GM15510 (cell line): ENCODE measurements around the gene CTSA.
A peak's percentile ranks its signal among the peaks of the same experiment; 100 is the strongest.

Experiments used
- POLR2A ChIP-seq: IDR thresholded peaks from 3 replicates; pipeline ENCODE4 v1.6.1; 2011; ENCODE audit warnings: borderline replicate concordance; ENCODE audit not compliant: insufficient read length; ENCODE audit errors: extremely low read depth

CTSA gene

GRCh38 chr20:45859916-45860315 lies 31.2 kb upstream of the CTSA start:
- no peak for TF ChIP-seq POLR2A

- TF ChIP-seq POLR2A, result no peak
These were observed 30.4 kb upstream of the CTSA start for GRCh38 chr20:45860560-45861220.

GRCh38 chr20:45861221-45862075 lies 29.7 kb upstream of the CTSA start:
- no peak for TF ChIP-seq POLR2A

- TF ChIP-seq POLR2A, result no peak
These were observed 27.3 kb upstream of the CTSA start for GRCh38 chr20:45863543-45864470.

GRCh38 chr20:45866454-45866853 lies 24.7 kb upstream of the CTSA start:
- TF ChIP-seq POLR2A, result no peak

- no peak for TF ChIP-seq POLR2A
These were observed 23.9 kb upstream of the CTSA start for GRCh38 chr20:45867136-45867818.

GRCh38 chr20:45867819-45868176 lies 23.3 kb upstream of the CTSA start:
- no peak for TF ChIP-seq POLR2A

- TF ChIP-seq POLR2A, result no peak
These were observed 18.5 kb upstream of the CTSA start for GRCh38 chr20:45872626-45873025.

- TF ChIP-seq POLR2A, result no peak
These were observed 17.6 kb upstream of the CTSA start for GRCh38 chr20:45873409-45874103.

GRCh38 chr20:45874576-45874975 lies 16.6 kb upstream of the CTSA start:
- no peak for TF ChIP-seq POLR2A

- no peak for TF ChIP-seq POLR2A
These were observed 12.9 kb upstream of the CTSA start for GRCh38 chr20:45878076-45878761.

GRCh38 chr20:45880988-45881788 lies 9.9 kb upstream of the CTSA start, which contains the start of gene ZSWIM1:
Gene ZSWIM1, plus strand, starts transcription at chr20:45881227. Its CDS starts 1,366 bp downstream, at chr20:45882593.
- peak; percentile 82 for TF ChIP-seq POLR2A
